Measurements from ENCODE around the gene EMD.

EMD gene

GRCh38 chrX:154426916-154427770, 48.0 kb downstream of the EMD start:
- DNase-seq = no peak

- DNase-seq = peak; percentile 89 to 92
These were observed 49.4 kb downstream of the EMD start, which contains the start of gene ATP6AP1 for GRCh38 chrX:154428176-154429171. Gene ATP6AP1 (plus strand): TSS chrX:154428677. CDS start chrX:154428693, 16 bp downstream.

GRCh38 chrX:154429711-154430110, 50.6 kb downstream of the EMD start:
- DNase-seq = no peak

GRCh38 chrX:154430479-154430878, 51.4 kb downstream of the EMD start:
- no peak for DNase-seq

- peak in 1 of 2 donors; percentile 22 for DNase-seq
These were observed 51.8 kb downstream of the EMD start for GRCh38 chrX:154430916-154431315.
